Body of pancreas (tissue), 4 donors: Measurements from ENCODE around the gene OR2V2. TPM values are rescaled to one million over a fixed set of nuclear protein-coding genes. Genes with fewer than 3 reads are reported as not detected.

Experiments used
- ATAC-seq: fragments of 150-250 bp; one replicate; pipeline ENCODE4 v1.9.1; 2016
- DNase-seq, 4 donors: peaks; one replicate each; pipeline ENCODE4 v3.0.0-alpha.2; 2019
- H3K27ac ChIP-seq, 4 donors: fragments of 200-600 bp; sonication (generic); 1 replicate in 3 of 4; 2 replicates in 1 of 4; pipeline versions ENCODE4 v1.5.1 to v1.6.1; 2016 to 2019; ENCODE audit warnings: mild to moderate bottlenecking in 1 of 4, mixed read lengths in 1 of 4, moderate library complexity in 1 of 4
- H3K27me3 ChIP-seq, 2 donors: fragments of 200-600 bp; sonication (generic); one replicate each; pipeline ENCODE4 v1.6.0; 2016; ENCODE audit warnings: mild to moderate bottlenecking in 1 of 2
- H3K36me3 ChIP-seq, 2 donors: fragments of 200-600 bp; sonication (generic); replicated peaks in 1 of 2; 2 replicates each; pipeline ENCODE4 v1.5.1; 2016; ENCODE audit warnings: low read depth in 2 of 2; ENCODE audit not compliant: insufficient read depth in 1 of 2
- H3K4me1 ChIP-seq: fragments of 200-600 bp; sonication (generic); one replicate; pipeline ENCODE4 v1.6.0; 2016
- H3K4me3 ChIP-seq, 2 donors: fragments of 200-600 bp; sonication (generic); 1 replicate in 1 of 2; 2 replicates in 1 of 2; pipeline ENCODE4 v1.5.1; 2016 to 2019
- H3K9me3 ChIP-seq, 3 donors: fragments of 200-600 bp; sonication (generic); 1 replicate in 2 of 3; 2 replicates in 1 of 3; pipeline ENCODE4 v1.5.1; 2016
- CTCF ChIP-seq, 7 experiments: fragments of 450-650 bp in 4 of 7; fragments of 200-600 bp in 3 of 7; sonication (generic) in 3 of 7; IDR thresholded peaks; one replicate each; pipeline ENCODE4 v1.5.1; 2016 to 2019; ENCODE audit warnings: antibody characterized with exemption in 7 of 7
- POLR2A ChIP-seq, 3 donors: fragments of 450-650 bp; IDR thresholded peaks; one replicate each; pipeline ENCODE4 v1.6.1; 2016; ENCODE audit warnings: antibody characterized with exemption in 3 of 3, mild to moderate bottlenecking in 2 of 3
- WGBS, 2 donors: methylation state at CpG; one replicate each; pipeline ENCODE4 v1.1.5; 2017; 5-methylcytosine and 5-hydroxymethylcytosine counted together
- intact Hi-C: fragments of 100-400 bp; cut with DNase I; formaldehyde crosslinking; loops from one replicate; pipeline ENCODE4 v1.15.1; 2023
- total RNA-seq, 2 donors: library from RNA; depleted of rRNA; stranded (reverse); fragments of >200 nt; gene quantifications; one replicate each; pipeline ENCODE4 v1.1.0, GENCODE V29; 2016

Gene OR2V2
- total RNA-seq, 2 donors from 2014 or later, result not detected

- Histone ChIP-seq H3K4me3 (peak within 1 kb of the TSS; percentile 16 to 49), H3K27me3 (no peaks in the 10 kb centered on the region), H3K4me1 (peaks cover 42% of the 10 kb centered on the region), H3K36me3 (no peaks in the 10 kb centered on the region), H3K9me3 (no peaks in the 10 kb centered on the region), H3K27ac (peak within 1 kb of the TSS; percentile 11 to 41 (median 28))
- peak; percentile 55 to 74 (median 61) for DNase-seq
- 2 to 5% methylated on average over 16 to 86 of the region's 94 CpGs for WGBS, 2 donors
- TF ChIP-seq POLR2A (IDR thresholded peaks at IDR 0.05) (peak in 2 of 3 donors; percentile 38 to 55), CTCF (IDR thresholded peaks at IDR 0.05) (no peak)
- ATAC-seq, result peak; percentile 34
- intact Hi-C loops, result no loop called here
These were observed 57.7 kb downstream of the OR2V2 start, which contains the start of gene TRIM7 for GRCh38 chr5:181204826-181205760. TRIM7 (minus strand) TSS chr5:181205196; CDS start chr5:181205110, 86 bp downstream.

GRCh38 chr5:181205761-181206649, 58.6 kb downstream of the OR2V2 start:
- H3K4me1 ChIP-seq, result peaks cover 42% of the 10 kb centered on the region
- no peak for ATAC-seq
- no peaks in the 10 kb centered on the region for H3K36me3 ChIP-seq
- TF ChIP-seq CTCF (IDR thresholded peaks at IDR 0.05) (no peak), POLR2A (IDR thresholded peaks at IDR 0.05) (no peak)
- intact Hi-C loops, result no loop called here
- no peak overlapping the region for H3K4me3 ChIP-seq
- peak overlapping the region in 2 of 4 donors; percentile 65 to 85 for H3K27ac ChIP-seq
- H3K9me3 ChIP-seq, result no peaks in the 10 kb centered on the region
- H3K27me3 ChIP-seq, result no peaks in the 10 kb centered on the region
- no peak for DNase-seq
- WGBS, 2 donors, result 32 to 43% methylated on average over 37 of the region's 37 CpGs

GRCh38 chr5:181207214-181207959, 60.0 kb downstream of the OR2V2 start:
- TF ChIP-seq CTCF (IDR thresholded peaks at IDR 0.05), result no peak
- peak in 1 of 3 donors; percentile 25 for TF ChIP-seq POLR2A (IDR thresholded peaks at IDR 0.05)
- DNase-seq (peak; percentile 81 to 89 (median 86)), ATAC-seq (peak; percentile 54)
- Histone ChIP-seq H3K4me1 (peaks cover 42% of the 10 kb centered on the region), H3K36me3 (no peaks in the 10 kb centered on the region), H3K27me3 (no peaks in the 10 kb centered on the region), H3K9me3 (peaks cover 0 to 4% (median 0%) of the 10 kb centered on the region in 3 donors), H3K27ac (peak overlapping the region; percentile 52 to 85 (median 67)), H3K4me3 (no peak overlapping the region)
- 1 to 2% methylated on average over 35 to 36 of the region's 36 CpGs for WGBS, 2 donors
- intact Hi-C loops, result no loop called here

- TF ChIP-seq POLR2A (IDR thresholded peaks at IDR 0.05) (no peak), CTCF (IDR thresholded peaks at IDR 0.05) (no peak)
- H3K36me3 ChIP-seq, result no peaks in the 10 kb centered on the region
- intact Hi-C loops, result no loop called here
- no peaks in the 10 kb centered on the region for H3K27me3 ChIP-seq
- H3K4me1 ChIP-seq, result peaks cover 42% of the 10 kb centered on the region
- peak overlapping the region in 2 of 4 donors; percentile 39 to 85 for H3K27ac ChIP-seq
- no peak for ATAC-seq
- 41 to 44% methylated on average over 3 of the region's 3 CpGs for WGBS, 2 donors
- no peak overlapping the region for H3K4me3 ChIP-seq
- H3K9me3 ChIP-seq, result peaks cover 0 to 4% (median 0%) of the 10 kb centered on the region in 3 donors
- no peak for DNase-seq
These were observed 60.5 kb downstream of the OR2V2 start for GRCh38 chr5:181207960-181208253.

Other genes with a start within 250 kb of the OR2V2 start
- 1 to 10 TPM in 1 of 2 donors, not detected in 1; 1.0 TPM for gene BTNL8, start 248.4 kb upstream of the OR2V2 start, total RNA-seq
- gene BTNL3, start 158.7 kb upstream of the OR2V2 start, total RNA-seq, result under 1 TPM in 1 of 2 donors, not detected in 1; 0.26 TPM
- gene BTNL9, start 107.3 kb upstream of the OR2V2 start, total RNA-seq, result 10 to 100 TPM; 20.2 to 41.5 TPM
- gene OR2V1, start 16.4 kb upstream of the OR2V2 start, total RNA-seq, result not detected
- gene TRIM7, start 57.6 kb downstream of the OR2V2 start, total RNA-seq, result 10 to 100 TPM; 11.5 to 17.9 TPM
- 10 to 100 TPM; 12.5 to 15.2 TPM for gene TRIM41, start 75.7 kb downstream of the OR2V2 start, total RNA-seq
- 1,000 to 10,000 TPM; 1,136 to 1,977 TPM for gene RACK1, start 96.3 kb downstream of the OR2V2 start, total RNA-seq
- gene TRIM52, start 113.6 kb downstream of the OR2V2 start, total RNA-seq, result 10 to 100 TPM; 16.9 to 26.0 TPM
- not detected for gene OR4F3, start 219.7 kb downstream of the OR2V2 start, total RNA-seq